ENCODE data around the gene MAK. TPM values are rescaled to one million over a fixed set of nuclear protein-coding genes. Genes with fewer than 3 reads are reported as not detected.

The MAK gene
- total and polyA plus RNA-seq, 2 of the 13 experiments (the other 11 are each of a cell fraction or from before 2014, with no cell fraction given): 0.04 TPM; not detected in 1

- TF ChIP-seq, protein P1, sequence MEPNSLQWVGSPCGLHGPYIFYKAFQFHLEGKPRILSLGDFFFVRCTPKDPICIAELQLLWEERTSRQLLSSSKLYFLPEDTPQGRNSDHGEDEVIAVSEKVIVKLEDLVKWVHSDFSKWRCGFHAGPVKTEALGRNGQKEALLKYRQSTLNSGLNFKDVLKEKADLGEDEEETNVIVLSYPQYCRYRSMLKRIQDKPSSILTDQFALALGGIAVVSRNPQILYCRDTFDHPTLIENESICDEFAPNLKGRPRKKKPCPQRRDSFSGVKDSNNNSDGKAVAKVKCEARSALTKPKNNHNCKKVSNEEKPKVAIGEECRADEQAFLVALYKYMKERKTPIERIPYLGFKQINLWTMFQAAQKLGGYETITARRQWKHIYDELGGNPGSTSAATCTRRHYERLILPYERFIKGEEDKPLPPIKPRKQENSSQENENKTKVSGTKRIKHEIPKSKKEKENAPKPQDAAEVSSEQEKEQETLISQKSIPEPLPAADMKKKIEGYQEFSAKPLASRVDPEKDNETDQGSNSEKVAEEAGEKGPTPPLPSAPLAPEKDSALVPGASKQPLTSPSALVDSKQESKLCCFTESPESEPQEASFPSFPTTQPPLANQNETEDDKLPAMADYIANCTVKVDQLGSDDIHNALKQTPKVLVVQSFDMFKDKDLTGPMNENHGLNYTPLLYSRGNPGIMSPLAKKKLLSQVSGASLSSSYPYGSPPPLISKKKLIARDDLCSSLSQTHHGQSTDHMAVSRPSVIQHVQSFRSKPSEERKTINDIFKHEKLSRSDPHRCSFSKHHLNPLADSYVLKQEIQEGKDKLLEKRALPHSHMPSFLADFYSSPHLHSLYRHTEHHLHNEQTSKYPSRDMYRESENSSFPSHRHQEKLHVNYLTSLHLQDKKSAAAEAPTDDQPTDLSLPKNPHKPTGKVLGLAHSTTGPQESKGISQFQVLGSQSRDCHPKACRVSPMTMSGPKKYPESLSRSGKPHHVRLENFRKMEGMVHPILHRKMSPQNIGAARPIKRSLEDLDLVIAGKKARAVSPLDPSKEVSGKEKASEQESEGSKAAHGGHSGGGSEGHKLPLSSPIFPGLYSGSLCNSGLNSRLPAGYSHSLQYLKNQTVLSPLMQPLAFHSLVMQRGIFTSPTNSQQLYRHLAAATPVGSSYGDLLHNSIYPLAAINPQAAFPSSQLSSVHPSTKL (CRISPR knock-in tag; IDR thresholded peaks at IDR 0.05): 0 out of 2 replicates have a peak, but pooled peaks have one; percentile 20
- TF ChIP-seq, protein P2, sequence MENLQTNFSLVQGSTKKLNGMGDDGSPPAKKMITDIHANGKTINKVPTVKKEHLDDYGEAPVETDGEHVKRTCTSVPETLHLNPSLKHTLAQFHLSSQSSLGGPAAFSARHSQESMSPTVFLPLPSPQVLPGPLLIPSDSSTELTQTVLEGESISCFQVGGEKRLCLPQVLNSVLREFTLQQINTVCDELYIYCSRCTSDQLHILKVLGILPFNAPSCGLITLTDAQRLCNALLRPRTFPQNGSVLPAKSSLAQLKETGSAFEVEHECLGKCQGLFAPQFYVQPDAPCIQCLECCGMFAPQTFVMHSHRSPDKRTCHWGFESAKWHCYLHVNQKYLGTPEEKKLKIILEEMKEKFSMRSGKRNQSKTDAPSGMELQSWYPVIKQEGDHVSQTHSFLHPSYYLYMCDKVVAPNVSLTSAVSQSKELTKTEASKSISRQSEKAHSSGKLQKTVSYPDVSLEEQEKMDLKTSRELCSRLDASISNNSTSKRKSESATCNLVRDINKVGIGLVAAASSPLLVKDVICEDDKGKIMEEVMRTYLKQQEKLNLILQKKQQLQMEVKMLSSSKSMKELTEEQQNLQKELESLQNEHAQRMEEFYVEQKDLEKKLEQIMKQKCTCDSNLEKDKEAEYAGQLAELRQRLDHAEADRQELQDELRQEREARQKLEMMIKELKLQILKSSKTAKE (CRISPR knock-in tag; IDR thresholded peaks at IDR 0.05; ENCODE audit: borderline replicate concordance): no peak
- TF ChIP-seq, protein P3, sequence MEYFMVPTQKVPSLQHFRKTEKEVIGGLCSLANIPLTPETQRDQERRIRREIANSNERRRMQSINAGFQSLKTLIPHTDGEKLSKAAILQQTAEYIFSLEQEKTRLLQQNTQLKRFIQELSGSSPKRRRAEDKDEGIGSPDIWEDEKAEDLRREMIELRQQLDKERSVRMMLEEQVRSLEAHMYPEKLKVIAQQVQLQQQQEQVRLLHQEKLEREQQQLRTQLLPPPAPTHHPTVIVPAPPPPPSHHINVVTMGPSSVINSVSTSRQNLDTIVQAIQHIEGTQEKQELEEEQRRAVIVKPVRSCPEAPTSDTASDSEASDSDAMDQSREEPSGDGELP (IDR thresholded peaks at IDR 0.05; ENCODE audit: borderline replicate concordance, low read depth): peak; percentile 42; the same call in 1 of the 2 replicates
- TF ChIP-seq HNF4A (CRISPR knock-in tag; IDR thresholded peaks at IDR 0.05) (no peak), TFE3 (CRISPR knock-in tag; IDR thresholded peaks at IDR 0.05) (no peak), CEBPG (CRISPR knock-in tag; IDR thresholded peaks at IDR 0.05) (no peak), SALL1 (CRISPR knock-in tag; IDR thresholded peaks at IDR 0.05) (peak; percentile 54), TP53 (CRISPR knock-in tag; conservative IDR thresholded peaks at IDR 0.05) (no peak)
- TF ChIP-seq, protein P4, sequence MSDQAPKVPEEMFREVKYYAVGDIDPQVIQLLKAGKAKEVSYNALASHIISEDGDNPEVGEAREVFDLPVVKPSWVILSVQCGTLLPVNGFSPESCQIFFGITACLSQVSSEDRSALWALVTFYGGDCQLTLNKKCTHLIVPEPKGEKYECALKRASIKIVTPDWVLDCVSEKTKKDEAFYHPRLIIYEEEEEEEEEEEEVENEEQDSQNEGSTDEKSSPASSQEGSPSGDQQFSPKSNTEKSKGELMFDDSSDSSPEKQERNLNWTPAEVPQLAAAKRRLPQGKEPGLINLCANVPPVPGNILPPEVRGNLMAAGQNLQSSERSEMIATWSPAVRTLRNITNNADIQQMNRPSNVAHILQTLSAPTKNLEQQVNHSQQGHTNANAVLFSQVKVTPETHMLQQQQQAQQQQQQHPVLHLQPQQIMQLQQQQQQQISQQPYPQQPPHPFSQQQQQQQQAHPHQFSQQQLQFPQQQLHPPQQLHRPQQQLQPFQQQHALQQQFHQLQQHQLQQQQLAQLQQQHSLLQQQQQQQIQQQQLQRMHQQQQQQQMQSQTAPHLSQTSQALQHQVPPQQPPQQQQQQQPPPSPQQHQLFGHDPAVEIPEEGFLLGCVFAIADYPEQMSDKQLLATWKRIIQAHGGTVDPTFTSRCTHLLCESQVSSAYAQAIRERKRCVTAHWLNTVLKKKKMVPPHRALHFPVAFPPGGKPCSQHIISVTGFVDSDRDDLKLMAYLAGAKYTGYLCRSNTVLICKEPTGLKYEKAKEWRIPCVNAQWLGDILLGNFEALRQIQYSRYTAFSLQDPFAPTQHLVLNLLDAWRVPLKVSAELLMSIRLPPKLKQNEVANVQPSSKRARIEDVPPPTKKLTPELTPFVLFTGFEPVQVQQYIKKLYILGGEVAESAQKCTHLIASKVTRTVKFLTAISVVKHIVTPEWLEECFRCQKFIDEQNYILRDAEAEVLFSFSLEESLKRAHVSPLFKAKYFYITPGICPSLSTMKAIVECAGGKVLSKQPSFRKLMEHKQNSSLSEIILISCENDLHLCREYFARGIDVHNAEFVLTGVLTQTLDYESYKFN (CRISPR knock-in tag; conservative IDR thresholded peaks at IDR 0.05): peak; percentile 42; the same call in 1 of the 2 replicates
- TF ChIP-seq, protein P5, sequence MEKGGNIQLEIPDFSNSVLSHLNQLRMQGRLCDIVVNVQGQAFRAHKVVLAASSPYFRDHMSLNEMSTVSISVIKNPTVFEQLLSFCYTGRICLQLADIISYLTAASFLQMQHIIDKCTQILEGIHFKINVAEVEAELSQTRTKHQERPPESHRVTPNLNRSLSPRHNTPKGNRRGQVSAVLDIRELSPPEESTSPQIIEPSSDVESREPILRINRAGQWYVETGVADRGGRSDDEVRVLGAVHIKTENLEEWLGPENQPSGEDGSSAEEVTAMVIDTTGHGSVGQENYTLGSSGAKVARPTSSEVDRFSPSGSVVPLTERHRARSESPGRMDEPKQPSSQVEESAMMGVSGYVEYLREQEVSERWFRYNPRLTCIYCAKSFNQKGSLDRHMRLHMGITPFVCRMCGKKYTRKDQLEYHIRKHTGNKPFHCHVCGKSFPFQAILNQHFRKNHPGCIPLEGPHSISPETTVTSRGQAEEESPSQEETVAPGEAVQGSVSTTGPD (CRISPR knock-in tag; IDR thresholded peaks at IDR 0.05): no peak
These were observed 75.3 kb downstream of the MAK start (continued) for GRCh38 chr6:10763006-10763405.
